Fibroblast of skin of right biceps (primary cell): ENCODE measurements around the gene C1S.
"Not testable (repeated sequence)": the region's sequence is repeated elsewhere in the genome, so short reads cannot be mapped to it uniquely, and the experiment has no call there.

Source experiments
- DNase-seq: peaks from one replicate; pipeline ENCODE4 v3.0.0-alpha.2; 2013

Gene C1S

GRCh38 chr12:7060353-7060954 lies at the start of gene C1S:
Gene C1S (plus strand): TSS chr12:7060718. CDS start chr12:7061913, 1,195 bp downstream.
- peak; percentile 97 for DNase-seq

GRCh38 chr12:7011398-7011797 lies 49.1 kb upstream of the C1S start:
- not testable (repeated sequence) for DNase-seq

- DNase-seq: no peak
These were observed 48.4 kb upstream of the C1S start for GRCh38 chr12:7012024-7012607.

- no peak for DNase-seq
These were observed 47.4 kb upstream of the C1S start for GRCh38 chr12:7013101-7013500.

GRCh38 chr12:7015555-7016370 lies 44.8 kb upstream of the C1S start:
- no peak for DNase-seq

- DNase-seq: no peak
These were observed 43.5 kb upstream of the C1S start for GRCh38 chr12:7016958-7017571.

- no peak for DNase-seq
These were observed 42.6 kb upstream of the C1S start for GRCh38 chr12:7017870-7018349.

GRCh38 chr12:7018350-7019042 lies 42.0 kb upstream of the C1S start, which contains the start of gene LPCAT3:
Gene LPCAT3 (minus strand): TSS chr12:7018476. CDS start chr12:7018424, 52 bp downstream.
- peak; percentile 94 for DNase-seq

- no peak for DNase-seq
These were observed 41.4 kb upstream of the C1S start for GRCh38 chr12:7019043-7019569.

- no peak for DNase-seq
These were observed 38.6 kb upstream of the C1S start for GRCh38 chr12:7021956-7022355.

- no peak for DNase-seq
These were observed 37.4 kb upstream of the C1S start for GRCh38 chr12:7023114-7023513.

GRCh38 chr12:7026854-7027253 lies 33.7 kb upstream of the C1S start:
- no peak for DNase-seq

- no peak for DNase-seq
These were observed 29.2 kb upstream of the C1S start for GRCh38 chr12:7031306-7031705.

GRCh38 chr12:7032990-7033389 lies 27.5 kb upstream of the C1S start:
- no peak for DNase-seq

GRCh38 chr12:7034464-7034863 lies 26.1 kb upstream of the C1S start:
- no peak for DNase-seq

- no peak for DNase-seq
These were observed 25.1 kb upstream of the C1S start for GRCh38 chr12:7035463-7035862.

- DNase-seq: not testable (repeated sequence)
These were observed 23.1 kb upstream of the C1S start for GRCh38 chr12:7037411-7037810.

GRCh38 chr12:7038591-7038990 lies 21.9 kb upstream of the C1S start:
- DNase-seq: no peak

GRCh38 chr12:7039403-7039802 lies 21.1 kb upstream of the C1S start:
- no peak for DNase-seq

- DNase-seq: peak; percentile 41
These were observed 17.7 kb upstream of the C1S start for GRCh38 chr12:7042842-7043241.

GRCh38 chr12:7045913-7046312 lies 14.6 kb upstream of the C1S start:
- no peak for DNase-seq

GRCh38 chr12:7046383-7047105 lies 14.0 kb upstream of the C1S start:
- DNase-seq: no peak
